HG03469 (cell line): ENCODE data around the gene SPINK5.
"Not testable (repeated sequence)": the region's sequence is repeated elsewhere in the genome, so short reads cannot be mapped to it uniquely, and the experiment has no call there.

Source experiments
- ATAC-seq: cut with Tn5 transposase; IDR thresholded peaks from one replicate; pipeline ENCODE4 v1.9.1; 2021; ENCODE audit warnings: mild to moderate bottlenecking, moderate library complexity, moderate number of reproducible peaks; ENCODE audit not compliant: unreplicated experiment

The SPINK5 gene

GRCh38 chr5:148063861-148064260, at the start of gene SPINK5:
Gene SPINK5 (plus strand): TSS chr5:148063980. CDS start chr5:148064045, 65 bp downstream.
- ATAC-seq: no peak

GRCh38 chr5:148014276-148014675, 49.5 kb upstream of the SPINK5 start:
- no peak for ATAC-seq

DNA sequence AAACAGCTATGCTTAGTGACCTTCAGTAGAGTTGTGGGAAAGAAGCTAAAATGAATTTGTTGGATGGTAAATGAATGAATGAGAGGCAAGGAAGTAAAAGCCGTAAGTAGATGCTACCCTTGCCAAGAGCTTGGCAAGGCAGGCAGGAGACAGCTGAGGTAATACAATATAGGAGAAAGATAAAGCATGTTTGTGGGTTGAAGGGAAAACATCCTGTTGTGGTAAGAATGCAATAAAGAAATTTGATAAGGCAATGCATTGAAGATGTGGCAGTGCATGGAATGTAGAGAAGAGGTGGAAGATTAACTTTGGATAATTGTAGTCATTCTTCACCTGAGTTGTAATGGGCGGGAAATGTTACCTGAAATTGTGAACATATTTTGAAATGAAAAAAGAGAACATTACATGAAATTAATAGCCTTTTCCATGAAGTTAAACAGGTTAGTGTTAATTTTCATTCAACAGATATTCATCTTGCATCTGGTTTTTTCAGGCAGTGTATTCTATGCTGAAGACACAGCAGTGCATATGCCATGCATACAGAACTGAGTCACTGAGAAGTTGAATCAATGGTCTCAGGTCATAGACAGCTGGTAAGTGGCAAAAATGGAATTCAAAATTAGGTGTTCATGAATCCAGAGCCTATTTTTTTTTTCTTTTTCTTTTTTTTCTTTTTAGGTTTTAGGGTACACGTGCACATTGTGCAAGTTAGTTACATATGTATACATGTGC, 43.4 kb upstream of the SPINK5 start:
- ATAC-seq: no peak

- ATAC-seq: no peak
Observed at GRCh38 chr5:148027505-148027904, 36.3 kb upstream of the SPINK5 start.

DNA sequence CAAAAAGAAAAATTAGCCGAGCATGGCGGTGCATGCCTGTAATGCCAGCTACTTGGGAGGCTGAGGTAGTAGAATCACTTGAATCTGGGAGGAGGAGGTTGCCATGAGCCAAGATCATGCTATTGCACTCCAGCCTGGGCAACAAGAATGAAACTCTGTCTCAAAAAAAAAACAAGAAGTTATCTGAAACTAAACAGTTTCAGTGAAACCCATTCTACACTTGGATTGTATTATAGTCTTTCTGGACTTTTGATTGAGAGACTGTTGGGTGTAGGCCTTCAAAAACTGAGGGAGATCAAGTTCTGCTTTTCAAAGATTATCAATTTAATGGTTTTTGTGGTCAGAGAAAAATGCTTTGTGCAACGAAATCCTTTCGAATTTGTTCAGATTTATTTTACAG, 34.6 kb upstream of the SPINK5 start:
- no peak for ATAC-seq

DNA sequence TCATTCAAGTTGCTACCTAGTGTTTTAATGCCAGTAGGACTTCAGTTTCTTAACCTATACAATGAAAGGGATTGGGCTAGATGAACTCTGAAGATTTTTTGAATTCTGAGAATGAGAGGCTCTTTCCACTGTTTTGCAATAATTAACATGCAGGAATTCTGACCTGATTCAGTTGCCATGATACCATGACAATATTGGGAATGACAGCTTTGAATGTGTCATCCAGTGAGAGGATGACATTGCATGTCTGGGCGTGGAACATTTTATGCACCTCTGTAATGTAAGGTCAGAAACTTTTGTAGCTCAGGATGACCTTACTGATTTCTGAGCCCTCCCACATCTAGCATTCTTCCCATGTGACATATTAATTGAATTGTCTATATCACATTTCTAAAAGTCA, 30.6 kb upstream of the SPINK5 start:
- ATAC-seq: no peak

DNA sequence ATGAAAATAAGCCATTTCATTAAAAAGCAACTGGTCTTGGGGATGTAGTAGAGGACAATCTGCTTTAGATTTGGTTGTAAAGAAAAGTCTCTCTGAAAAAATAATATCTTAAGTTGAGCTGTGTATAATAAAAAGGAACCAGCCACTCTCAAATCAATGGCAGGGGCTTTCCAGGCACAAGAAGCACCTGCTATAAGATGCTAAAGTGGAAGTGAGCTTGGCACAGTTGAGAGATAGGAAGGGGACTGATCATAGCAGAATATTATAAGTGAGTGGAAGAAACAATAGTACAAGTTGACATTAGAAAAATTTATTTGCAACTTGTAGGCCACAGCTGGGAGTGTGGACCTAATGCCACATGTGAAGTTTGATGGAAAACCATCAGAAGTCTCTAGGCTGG, 28.1 kb upstream of the SPINK5 start:
- no peak for ATAC-seq

DNA sequence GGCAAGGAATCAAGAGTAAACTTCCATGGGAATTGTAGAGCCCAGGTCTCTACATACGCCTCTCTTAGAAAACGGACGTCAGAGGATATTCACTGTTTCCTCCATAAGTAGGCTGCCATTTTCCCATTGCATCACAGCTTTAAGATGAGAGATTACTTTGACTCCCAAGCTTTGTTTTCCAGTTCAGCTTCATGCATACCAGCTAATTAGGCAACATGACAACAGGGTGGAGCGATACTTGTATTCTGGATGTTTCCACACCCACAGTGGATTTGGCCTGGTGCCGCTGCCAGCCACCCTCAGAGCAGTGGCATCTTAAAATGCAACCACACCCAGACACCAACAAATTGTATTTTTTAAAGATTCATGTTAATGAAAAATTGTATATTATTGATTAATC, 20.9 kb upstream of the SPINK5 start:
- no peak for ATAC-seq

DNA sequence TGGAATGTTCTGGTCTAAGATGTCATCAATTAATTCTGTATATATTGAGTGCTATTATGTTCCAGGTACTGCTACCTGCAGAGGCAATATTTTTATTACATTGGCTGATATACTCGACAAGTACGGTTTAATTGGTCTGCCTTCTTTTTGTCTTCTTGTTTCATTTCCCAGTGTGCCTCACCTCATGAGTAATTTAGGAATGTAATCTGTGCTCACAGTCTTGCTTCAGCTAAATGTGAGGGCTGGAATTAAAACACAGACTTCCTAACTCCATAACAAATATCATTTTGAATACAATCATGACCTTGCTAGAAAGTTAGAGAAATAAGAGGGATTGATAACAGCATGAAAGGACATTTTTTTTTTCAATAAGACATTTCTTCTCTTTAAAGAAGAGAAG, 20.1 kb upstream of the SPINK5 start:
- no peak for ATAC-seq

DNA sequence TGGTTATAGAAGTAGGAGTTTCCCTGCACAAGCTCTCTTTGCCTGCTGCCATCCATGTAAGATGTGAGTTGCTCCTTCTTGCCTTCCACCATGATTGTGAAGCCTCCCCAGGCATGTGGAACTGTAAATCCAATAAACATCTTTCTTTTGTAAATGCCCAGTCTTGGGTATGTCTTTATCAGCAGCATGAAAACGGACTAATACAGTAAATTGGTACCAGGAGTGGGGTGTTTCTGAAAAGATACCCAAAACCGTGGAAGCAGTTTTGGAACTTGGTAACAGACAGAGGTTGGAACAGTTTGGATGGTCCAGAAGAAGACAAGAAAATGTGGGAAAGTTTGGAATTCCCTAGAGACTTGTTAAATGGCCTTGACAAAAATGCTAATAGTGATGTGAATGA, 8.6 kb upstream of the SPINK5 start:
- not testable (repeated sequence) for ATAC-seq

DNA sequence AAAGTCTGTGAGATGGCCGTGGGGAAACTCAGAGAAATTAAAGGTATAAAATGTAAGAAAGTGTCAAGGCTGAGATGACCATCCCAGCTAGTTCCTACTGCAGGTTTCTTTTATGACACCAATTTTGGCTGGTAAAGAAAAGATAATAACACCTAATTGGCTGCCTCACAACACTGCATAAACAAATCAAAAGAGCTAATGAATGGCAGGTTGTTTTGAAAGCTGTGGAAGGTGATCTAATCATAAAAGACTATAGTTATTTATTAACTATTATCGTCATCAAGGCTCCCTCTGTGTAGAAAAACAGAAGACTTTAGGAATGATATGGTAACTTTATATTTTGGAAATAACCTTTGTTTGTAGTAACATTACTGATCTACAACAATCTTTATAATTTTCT, 3.5 kb upstream of the SPINK5 start:
- no peak for ATAC-seq

DNA sequence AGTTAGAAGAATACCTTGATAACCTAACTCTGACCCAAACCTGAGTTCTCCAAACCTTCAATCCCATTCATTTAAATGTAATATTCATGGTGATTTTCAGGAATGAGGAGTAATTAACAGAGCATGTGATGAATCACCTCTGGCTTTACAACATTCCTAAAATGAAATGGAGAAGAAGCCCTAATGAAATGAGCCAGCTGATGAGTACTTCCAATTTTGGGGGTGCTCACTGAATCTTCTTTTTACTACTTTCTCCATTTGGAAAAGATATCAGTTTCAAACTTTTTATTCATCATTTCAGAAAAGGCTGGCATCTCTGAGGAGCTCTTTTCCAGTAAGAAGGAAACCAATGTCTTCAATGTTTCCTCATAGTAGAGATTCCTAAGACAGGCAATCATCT, 2.9 kb upstream of the SPINK5 start:
- ATAC-seq: no peak

- no peak for ATAC-seq
Observed at GRCh38 chr5:148070621-148071020, 6.8 kb downstream of the SPINK5 start.

GRCh38 chr5:148072207-148072606, 8.4 kb downstream of the SPINK5 start:
- no peak for ATAC-seq

DNA sequence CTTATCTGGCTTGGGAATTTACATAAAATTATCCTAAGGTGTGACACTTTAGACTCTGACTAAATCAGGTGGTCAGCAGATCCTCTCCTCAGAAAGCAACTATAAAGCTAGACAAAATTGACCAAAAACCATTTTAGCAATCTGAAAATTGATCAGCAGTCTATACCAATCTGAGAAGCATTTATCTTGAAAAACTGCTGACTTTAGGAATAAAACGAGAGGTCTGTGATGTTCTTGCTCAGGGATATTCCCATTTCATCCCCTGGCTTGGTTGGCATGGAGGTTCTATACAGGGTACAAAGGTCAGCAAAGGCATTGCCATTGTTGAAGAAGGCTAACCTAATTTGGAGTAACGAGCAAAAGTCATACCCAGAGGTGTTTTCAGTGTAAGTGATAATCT, 11.7 kb downstream of the SPINK5 start:
- ATAC-seq: no peak

GRCh38 chr5:148083203-148083602, 19.4 kb downstream of the SPINK5 start:
- ATAC-seq: no peak

- ATAC-seq: no peak
Observed at GRCh38 chr5:148084269-148084668, 20.5 kb downstream of the SPINK5 start.

GRCh38 chr5:148085310-148085709, 21.5 kb downstream of the SPINK5 start:
- ATAC-seq: no peak

GRCh38 chr5:148085977-148086705, 22.4 kb downstream of the SPINK5 start:
- no peak for ATAC-seq

GRCh38 chr5:148090146-148090772, 26.5 kb downstream of the SPINK5 start:
- ATAC-seq: no peak

GRCh38 chr5:148090773-148091250, 27.0 kb downstream of the SPINK5 start:
- no peak for ATAC-seq
